Mesenchymal stem cell (in vitro differentiated cells and primary cell): ENCODE measurements around the gene VEZT.
"Not testable (repeated sequence)": the region's sequence is repeated elsewhere in the genome, so short reads cannot be mapped to it uniquely, and the experiment has no call there.

Experiments used
- DNase-seq: peaks from one replicate; pipeline ENCODE4 v3.0.0-alpha.2; 2013
- H2AFZ ChIP-seq: one replicate; pipeline ENCODE4 v1.6.1; 2013; ENCODE audit warnings: low read depth, mild to moderate bottlenecking, control low read depth, inconsistent platforms, low read length, moderate library complexity
- H2AK5ac ChIP-seq: 2 replicates; pipeline ENCODE4 v1.6.1; 2013; ENCODE audit warnings: low read length, moderate library complexity, mild to moderate bottlenecking, inconsistent platforms; ENCODE audit not compliant: severe bottlenecking
- H2BK120ac ChIP-seq: one replicate; pipeline ENCODE4 v1.6.1; 2013; ENCODE audit warnings: low read depth, mild to moderate bottlenecking, inconsistent platforms, low read length, moderate library complexity
- H2BK12ac ChIP-seq, 2 experiments: one replicate each; pipeline ENCODE4 v1.6.1; 2013; ENCODE audit warnings: inconsistent platforms in 2 of 2, low read length in 2 of 2, mild to moderate bottlenecking in 2 of 2, moderate library complexity in 2 of 2, control low read depth in 1 of 2
- H2BK15ac ChIP-seq: one replicate; pipeline ENCODE4 v1.6.1; 2013; ENCODE audit warnings: mild to moderate bottlenecking, low read depth, inconsistent platforms; ENCODE audit not compliant: poor library complexity, severe bottlenecking
- H2BK5ac ChIP-seq: 2 replicates; pipeline ENCODE4 v1.6.1; 2013; ENCODE audit warnings: low read depth, mild to moderate bottlenecking, low read length, control low read depth, inconsistent platforms; ENCODE audit not compliant: poor library complexity, severe bottlenecking
- H3K14ac ChIP-seq, 2 experiments: one replicate each; pipeline ENCODE4 v1.6.1; 2013; ENCODE audit warnings: inconsistent platforms in 2 of 2, low read length in 2 of 2, control low read depth in 1 of 2, mild to moderate bottlenecking in 1 of 2, moderate library complexity in 1 of 2
- H3K18ac ChIP-seq, 2 experiments: one replicate each; pipeline ENCODE4 v1.6.1; 2013; ENCODE audit warnings: inconsistent platforms in 2 of 2, low read length in 2 of 2, control low read depth in 1 of 2, low read depth in 1 of 2, mild to moderate bottlenecking in 1 of 2
- H3K23ac ChIP-seq, 2 experiments: one replicate each; pipeline ENCODE4 v1.6.1; 2013; ENCODE audit warnings: inconsistent platforms in 2 of 2, low read length in 2 of 2, mild to moderate bottlenecking in 2 of 2, moderate library complexity in 2 of 2, control low read depth in 1 of 2
- H3K27ac ChIP-seq: 2 replicates; pipeline ENCODE4 v1.5.1; 2013; ENCODE audit warnings: mild to moderate bottlenecking, moderate library complexity, low read length, control low read depth, inconsistent platforms; ENCODE audit not compliant: poor library complexity, severe bottlenecking
- H3K27me3 ChIP-seq, 2 experiments: 2 replicates each; pipeline versions ENCODE4 v1.6.1 to v1.7.0; 2013; ENCODE audit warnings: low read length in 2 of 2, mild to moderate bottlenecking in 2 of 2, moderate library complexity in 2 of 2, control low read depth in 1 of 2, inconsistent platforms in 1 of 2; ENCODE audit not compliant: control insufficient read depth in 1 of 2, insufficient read depth in 1 of 2
- H3K36me3 ChIP-seq, 2 experiments: 2 replicates each; pipeline versions ENCODE4 v1.6.1 to v1.7.0; 2013; ENCODE audit warnings: low read length in 2 of 2, control low read depth in 1 of 2, inconsistent platforms in 1 of 2, low read depth in 1 of 2, mild to moderate bottlenecking in 1 of 2; ENCODE audit not compliant: insufficient read depth in 2 of 2, control insufficient read depth in 1 of 2
- H3K4ac ChIP-seq, 2 experiments: one replicate each; pipeline ENCODE4 v1.6.1; 2013; ENCODE audit warnings: inconsistent platforms in 2 of 2, low read length in 2 of 2, mild to moderate bottlenecking in 2 of 2, moderate library complexity in 2 of 2, control low read depth in 1 of 2, low read depth in 1 of 2
- H3K4me1 ChIP-seq: 2 replicates; pipeline ENCODE4 v1.6.1; 2013; ENCODE audit warnings: low read depth, low read length, control low read depth; ENCODE audit not compliant: control insufficient read depth, insufficient read depth
- H3K4me2 ChIP-seq: 2 replicates; pipeline ENCODE4 v1.6.1; 2013; ENCODE audit warnings: low read length, mild to moderate bottlenecking, inconsistent platforms; ENCODE audit not compliant: poor library complexity, severe bottlenecking
- H3K4me3 ChIP-seq, 2 experiments: 2 replicates each; pipeline versions ENCODE4 v1.5.1 to v1.7.0; 2013; ENCODE audit warnings: low read length in 2 of 2, mild to moderate bottlenecking in 2 of 2, control low read depth in 1 of 2, low read depth in 1 of 2; ENCODE audit not compliant: insufficient read depth in 1 of 2
- H3K79me1 ChIP-seq: replicated peaks from 2 replicates; pipeline ENCODE4 v1.6.1; 2013; ENCODE audit warnings: mild to moderate bottlenecking, control low read depth, low read length, inconsistent platforms; ENCODE audit not compliant: poor library complexity, severe bottlenecking
- H3K9ac ChIP-seq: 2 replicates; pipeline ENCODE4 v1.7.0; 2013; ENCODE audit warnings: mild to moderate bottlenecking, low read length, moderate library complexity
- H3K9me3 ChIP-seq: 2 replicates; pipeline ENCODE4 v1.7.0; 2013; ENCODE audit warnings: mild to moderate bottlenecking, low read length; ENCODE audit not compliant: control insufficient read depth
- H4K8ac ChIP-seq: one replicate; pipeline ENCODE4 v1.6.1; 2013; ENCODE audit warnings: inconsistent platforms, mild to moderate bottlenecking, low read length, moderate library complexity
- H4K91ac ChIP-seq: one replicate; pipeline ENCODE4 v1.6.1; 2013; ENCODE audit warnings: mild to moderate bottlenecking, low read length, inconsistent platforms
- WGBS: methylation state at CpG from one replicate; pipeline ENCODE4 v1.1.7; 2013; ENCODE audit warnings: mixed read lengths; 5-methylcytosine and 5-hydroxymethylcytosine counted together

VEZT gene

GRCh38 chr12:95304673-95305198, 87.1 kb downstream of the VEZT start:
- H3K18ac ChIP-seq: no peak overlapping the region
- WGBS: 94% methylated on average over 2 of the region's 3 CpGs
- H3K27ac ChIP-seq: no peak overlapping the region
- H2AFZ ChIP-seq: no peak overlapping the region
- no peak overlapping the region for H2BK5ac ChIP-seq
- peak; percentile 28 for DNase-seq
- no peak overlapping the region for H3K4me3 ChIP-seq
- H3K79me1 ChIP-seq: peaks cover 10% of the 10 kb centered on the region
- H3K9ac ChIP-seq: no peak overlapping the region
- no peak overlapping the region for H3K14ac ChIP-seq
- H2AK5ac ChIP-seq: no peak overlapping the region
- H2BK120ac ChIP-seq: no peak overlapping the region
- H3K23ac ChIP-seq: no peak overlapping the region
- no peak overlapping the region for H3K4me2 ChIP-seq
- no peak overlapping the region for H4K91ac ChIP-seq
- H2BK12ac ChIP-seq: no peak overlapping the region
- H3K27me3 ChIP-seq: no peaks in the 10 kb centered on the region
- peaks cover 3 to 39% of the 10 kb centered on the region in 2 experiments for H3K36me3 ChIP-seq
- no peak overlapping the region for H4K8ac ChIP-seq
- H3K9me3 ChIP-seq: no peaks in the 10 kb centered on the region
- H3K4ac ChIP-seq: no peak overlapping the region
- peaks cover 2% of the 10 kb centered on the region for H3K4me1 ChIP-seq
- no peak overlapping the region for H2BK15ac ChIP-seq

- H2AK5ac ChIP-seq: no peak overlapping the region
- H3K9ac ChIP-seq: no peak overlapping the region
- H3K27ac ChIP-seq: no peak overlapping the region
- H3K4me1 ChIP-seq: peaks cover 2% of the 10 kb centered on the region
- H2BK15ac ChIP-seq: no peak overlapping the region
- H3K18ac ChIP-seq: no peak overlapping the region
- H3K79me1 ChIP-seq: peaks cover 3% of the 10 kb centered on the region
- WGBS: 91% methylated on average over 1 of the region's 1 CpG
- H2BK120ac ChIP-seq: no peak overlapping the region
- no peak overlapping the region for H3K4ac ChIP-seq
- no peak overlapping the region for H3K23ac ChIP-seq
- H2BK5ac ChIP-seq: no peak overlapping the region
- no peak overlapping the region for H3K4me2 ChIP-seq
- H4K8ac ChIP-seq: no peak overlapping the region
- no peak overlapping the region for H3K14ac ChIP-seq
- no peak overlapping the region for H2AFZ ChIP-seq
- H4K91ac ChIP-seq: no peak overlapping the region
- H3K36me3 ChIP-seq: peaks cover 0 to 20% of the 10 kb centered on the region in 2 experiments
- no peak overlapping the region for H3K4me3 ChIP-seq
- no peaks in the 10 kb centered on the region for H3K27me3 ChIP-seq
- no peak overlapping the region for H2BK12ac ChIP-seq
- no peak for DNase-seq
- no peaks in the 10 kb centered on the region for H3K9me3 ChIP-seq
Observed at GRCh38 chr12:95312656-95313055, 95.0 kb downstream of the VEZT start.

- not testable (repeated sequence) for H3K4ac ChIP-seq, H2BK12ac ChIP-seq, H3K79me1 ChIP-seq, H2BK15ac ChIP-seq, H2AK5ac ChIP-seq, H2AFZ ChIP-seq, H3K27ac ChIP-seq, H3K14ac ChIP-seq, H3K9ac ChIP-seq, H3K23ac ChIP-seq, H3K27me3 ChIP-seq, H2BK5ac ChIP-seq, H3K4me1 ChIP-seq, DNase-seq, H3K4me3 ChIP-seq, H3K4me2 ChIP-seq, H4K91ac ChIP-seq, H3K18ac ChIP-seq, H3K9me3 ChIP-seq, H3K36me3 ChIP-seq, H2BK120ac ChIP-seq, H4K8ac ChIP-seq
- WGBS: 94% methylated on average over 5 of the region's 6 CpGs
Observed at GRCh38 chr12:95314756-95315155, 97.1 kb downstream of the VEZT start.

GRCh38 chr12:95316798-95317197, 99.2 kb downstream of the VEZT start:
- Histone ChIP-seq H2AFZ (no peak overlapping the region), H3K4me3 (no peak overlapping the region), H3K4me1 (peaks cover 2% of the 10 kb centered on the region), H3K36me3 (no peaks in the 10 kb centered on the region), H2BK120ac (no peak overlapping the region), H3K18ac (peak overlapping the region in 1 of 2 experiments; percentile 38), H3K27me3 (no peaks in the 10 kb centered on the region), H2BK15ac (no peak overlapping the region), H4K8ac (no peak overlapping the region), H3K4ac (no peak overlapping the region), H3K4me2 (no peak overlapping the region), H3K9ac (no peak overlapping the region), H3K14ac (no peak overlapping the region), H2BK12ac (no peak overlapping the region), H2AK5ac (no peak overlapping the region), H3K27ac (peak overlapping the region; percentile 27), H3K9me3 (no peaks in the 10 kb centered on the region), H4K91ac (no peak overlapping the region), H3K79me1 (no peaks in the 10 kb centered on the region), H3K23ac (no peak overlapping the region), H2BK5ac (no peak overlapping the region)
- DNase-seq: peak; percentile 84
- 44% methylated on average over 4 of the region's 4 CpGs for WGBS
